GM06990 (cell line): ENCODE measurements around the gene PLXNB2.

Experiments
- DNase-seq: peaks from one replicate; pipeline ENCODE4 v3.0.0-alpha.2; 2011; ENCODE audit not compliant: insufficient read length; ENCODE audit errors: extremely low read depth
- H3K27me3 ChIP-seq: replicated peaks from 2 replicates; pipeline ENCODE4 v1.6.0; 2011; ENCODE audit warnings: low read length; ENCODE audit not compliant: control insufficient read depth, insufficient read depth
- H3K36me3 ChIP-seq: 2 replicates; pipeline ENCODE4 v1.5.1; 2011; ENCODE audit warnings: low read length; ENCODE audit not compliant: control insufficient read depth, insufficient read depth
- H3K4me3 ChIP-seq: replicated peaks from 2 replicates; pipeline ENCODE4 v1.5.1; 2011; ENCODE audit warnings: low read depth, mild to moderate bottlenecking, control low read depth, low read length
- TF ChIP-seq, protein P1 (sequence below): IDR thresholded peaks from 2 replicates; pipeline ENCODE4 v1.5.1; 2011; ENCODE audit warnings: low read length, control low read depth, mild to moderate bottlenecking, inconsistent platforms; ENCODE audit not compliant: insufficient read depth, poor library complexity, severe bottlenecking

Gene PLXNB2

DNA sequence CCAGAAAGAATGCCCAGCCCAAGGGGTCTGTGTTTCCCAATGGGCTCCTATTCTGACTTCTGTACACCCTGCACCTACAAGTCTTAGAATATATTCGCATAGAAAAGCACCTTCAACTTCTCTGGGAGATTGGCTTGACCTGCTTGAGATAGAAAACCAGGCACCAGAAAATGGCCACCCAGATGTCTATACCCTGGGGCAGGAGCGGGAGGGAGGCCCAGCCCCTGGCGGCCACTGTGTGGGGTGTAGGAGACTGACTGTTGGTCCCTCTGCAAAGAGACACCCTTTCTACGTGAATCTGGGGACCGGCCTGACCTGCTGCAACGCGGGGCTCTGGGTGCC lies 10.9 kb upstream of the PLXNB2 start:
- Histone ChIP-seq H3K27me3 (no peaks in the 10 kb centered on the region), H3K36me3 (no peaks in the 10 kb centered on the region; the same call in 1 of the 2 replicates), H3K4me3 (no peak overlapping the region)
- no peak for DNase-seq
- TF ChIP-seq, protein P1, sequence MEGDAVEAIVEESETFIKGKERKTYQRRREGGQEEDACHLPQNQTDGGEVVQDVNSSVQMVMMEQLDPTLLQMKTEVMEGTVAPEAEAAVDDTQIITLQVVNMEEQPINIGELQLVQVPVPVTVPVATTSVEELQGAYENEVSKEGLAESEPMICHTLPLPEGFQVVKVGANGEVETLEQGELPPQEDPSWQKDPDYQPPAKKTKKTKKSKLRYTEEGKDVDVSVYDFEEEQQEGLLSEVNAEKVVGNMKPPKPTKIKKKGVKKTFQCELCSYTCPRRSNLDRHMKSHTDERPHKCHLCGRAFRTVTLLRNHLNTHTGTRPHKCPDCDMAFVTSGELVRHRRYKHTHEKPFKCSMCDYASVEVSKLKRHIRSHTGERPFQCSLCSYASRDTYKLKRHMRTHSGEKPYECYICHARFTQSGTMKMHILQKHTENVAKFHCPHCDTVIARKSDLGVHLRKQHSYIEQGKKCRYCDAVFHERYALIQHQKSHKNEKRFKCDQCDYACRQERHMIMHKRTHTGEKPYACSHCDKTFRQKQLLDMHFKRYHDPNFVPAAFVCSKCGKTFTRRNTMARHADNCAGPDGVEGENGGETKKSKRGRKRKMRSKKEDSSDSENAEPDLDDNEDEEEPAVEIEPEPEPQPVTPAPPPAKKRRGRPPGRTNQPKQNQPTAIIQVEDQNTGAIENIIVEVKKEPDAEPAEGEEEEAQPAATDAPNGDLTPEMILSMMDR: no peak

DNA sequence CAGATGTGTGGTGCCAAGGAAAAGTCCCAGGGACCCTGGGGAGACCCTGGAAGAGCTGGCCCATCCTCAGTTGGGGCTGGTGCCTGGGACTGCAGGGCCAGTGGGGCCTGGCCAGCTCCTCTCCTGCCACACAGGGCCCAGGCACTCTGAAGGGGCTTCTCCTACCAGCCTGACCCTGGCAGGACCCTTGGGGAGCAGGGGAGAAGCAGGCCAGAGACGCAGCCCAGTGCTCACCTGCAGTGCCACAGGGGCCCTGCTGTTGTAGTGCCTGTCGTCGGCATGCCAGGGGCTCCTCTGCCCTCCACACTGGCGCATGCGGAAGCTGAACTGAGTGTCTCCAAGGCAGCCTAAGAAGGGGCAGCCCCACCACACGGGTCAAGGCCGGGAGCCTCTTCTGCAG lies 10.2 kb upstream of the PLXNB2 start:
- TF ChIP-seq, protein P1: no peak
- DNase-seq: no peak
- H3K27me3 ChIP-seq: no peaks in the 10 kb centered on the region
- no peaks in the 10 kb centered on the region; the same call in 1 of the 2 replicates for H3K36me3 ChIP-seq
- H3K4me3 ChIP-seq: no peak overlapping the region; the same call in 1 of the 2 replicates

DNA sequence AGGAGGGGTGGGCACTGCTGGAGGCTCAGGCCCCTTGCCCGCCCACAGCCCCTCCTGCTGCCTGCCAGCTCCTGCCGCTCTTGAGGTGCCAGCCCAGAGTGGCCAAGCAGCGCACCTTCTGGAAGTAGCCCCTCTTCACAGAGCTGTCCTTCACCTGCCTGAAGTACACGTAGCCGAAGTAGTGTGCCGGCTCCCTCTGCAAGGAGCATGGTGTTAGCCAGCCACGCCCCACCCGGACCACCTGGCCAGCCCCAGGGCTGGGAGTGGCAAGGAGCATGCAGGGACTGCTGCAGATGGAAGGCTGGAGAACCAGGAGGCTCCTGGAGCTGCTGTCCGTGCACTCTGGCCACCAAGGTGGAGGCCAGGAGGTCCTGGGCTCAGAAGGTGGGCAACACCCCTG lies 9.7 kb upstream of the PLXNB2 start:
- Histone ChIP-seq H3K27me3 (no peaks in the 10 kb centered on the region), H3K36me3 (peaks cover under 1% of the 10 kb centered on the region; the same call in 1 of the 2 replicates), H3K4me3 (no peak overlapping the region)
- TF ChIP-seq, protein P1: no peak
- DNase-seq: no peak

DNA sequence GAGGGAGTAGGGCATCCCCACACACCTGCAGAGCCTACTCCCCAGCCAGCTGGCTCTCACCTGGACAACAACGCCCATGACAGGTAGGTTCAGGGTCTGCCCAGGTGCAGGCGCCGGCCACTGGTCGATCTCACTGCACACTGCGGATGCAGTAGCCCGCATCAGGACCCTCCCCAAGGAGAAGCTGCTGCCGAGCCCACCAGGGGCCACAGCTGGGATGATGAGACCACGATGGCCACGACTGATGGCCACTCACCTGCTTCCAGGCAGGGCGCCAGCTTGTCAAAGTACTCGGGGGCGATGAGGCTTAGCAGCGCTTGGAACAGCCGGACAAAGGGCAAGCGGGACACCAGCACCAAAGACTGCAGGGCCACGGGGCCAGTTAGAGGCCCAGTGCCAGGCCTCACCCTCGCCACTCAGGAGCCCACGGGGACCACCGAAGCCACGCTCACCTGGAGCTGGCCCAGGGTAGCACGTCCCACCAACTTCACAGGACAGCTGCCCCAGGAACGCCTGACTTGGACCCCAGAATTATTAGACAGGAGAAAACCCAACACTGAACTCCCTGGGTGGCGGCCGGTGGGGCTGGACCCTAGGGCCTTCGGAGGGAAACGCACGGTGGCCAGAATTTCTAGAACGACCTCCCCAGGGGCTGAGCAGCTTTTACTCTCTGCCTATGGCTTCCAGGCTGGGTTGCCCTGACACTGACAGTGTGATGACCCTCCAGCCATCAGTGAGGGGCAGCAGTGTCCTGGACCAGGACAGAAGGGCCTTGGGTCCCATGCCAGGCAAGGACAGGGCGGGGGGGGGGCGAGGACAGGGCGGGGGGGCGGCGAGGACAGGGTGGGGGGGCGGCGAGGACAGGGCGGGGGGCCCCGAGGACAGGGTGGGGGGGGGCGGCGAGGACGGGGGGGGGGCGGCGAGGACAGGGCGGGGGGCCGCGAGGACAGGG lies 8.9 kb upstream of the PLXNB2 start:
- no peak overlapping the region for H3K4me3 ChIP-seq
- DNase-seq: no peak
- H3K27me3 ChIP-seq: no peaks in the 10 kb centered on the region
- peaks cover 2% of the 10 kb centered on the region for H3K36me3 ChIP-seq
- TF ChIP-seq, protein P1: no peak

DNA sequence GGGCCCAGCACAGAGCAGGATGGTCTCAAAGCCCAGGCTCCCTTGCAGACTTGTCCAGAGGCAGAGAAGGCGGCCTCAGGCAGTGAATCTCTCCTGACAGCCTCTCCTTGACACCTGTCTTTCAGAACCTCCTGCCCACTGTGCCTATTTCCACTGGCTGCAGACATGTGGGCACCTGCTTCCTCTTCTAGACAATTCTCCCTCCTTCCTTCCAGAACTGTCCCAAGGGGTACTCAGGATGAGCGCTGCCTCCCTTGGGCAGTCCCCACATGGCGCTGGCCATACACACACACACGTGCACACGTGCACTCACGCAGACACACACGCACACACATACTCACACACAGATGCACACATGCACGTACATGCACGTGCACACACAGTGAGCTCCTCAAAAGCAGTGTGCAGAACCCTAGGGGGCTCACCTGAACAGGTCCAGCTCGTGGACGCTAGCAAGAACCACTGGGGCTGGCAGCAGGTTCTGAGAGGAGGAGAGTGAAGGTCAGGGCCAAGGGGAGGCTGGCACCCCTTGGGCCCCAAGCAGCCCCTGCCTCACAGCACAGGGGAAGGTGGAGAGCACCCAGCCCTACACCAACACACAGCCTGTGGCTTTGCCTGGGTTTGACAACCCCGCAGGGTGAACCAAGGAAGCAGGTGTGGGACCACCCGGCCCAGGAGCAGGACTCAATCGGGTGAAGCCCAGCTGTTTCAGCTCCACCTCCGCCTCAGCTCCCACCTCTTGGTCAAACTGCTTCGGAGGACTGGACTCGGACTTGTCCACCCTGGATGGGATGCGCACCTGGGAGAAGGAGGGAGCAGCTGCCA lies 8.1 kb upstream of the PLXNB2 start:
- TF ChIP-seq, protein P1: no peak
- Histone ChIP-seq H3K27me3 (no peaks in the 10 kb centered on the region), H3K36me3 (peaks cover 2% of the 10 kb centered on the region), H3K4me3 (peak overlapping the region; percentile 61)
- no peak for DNase-seq
